Thyroid gland (tissue), 4 donors: ENCODE results near the gene FNTB.

Experiments
- CTCF ChIP-seq, 6 experiments: fragments of 200-600 bp in 3 of 6; fragments of 450-650 bp in 3 of 6; sonication (generic) in 3 of 6; IDR thresholded peaks; one replicate each; pipeline ENCODE4 v1.5.1; 2016 to 2019; ENCODE audit warnings: antibody characterized with exemption in 6 of 6, mild to moderate bottlenecking in 2 of 6, inconsistent platforms in 1 of 6, moderate library complexity in 1 of 6
- POLR2A ChIP-seq, 2 donors: fragments of 450-650 bp; IDR thresholded peaks; one replicate each; pipeline ENCODE4 v1.6.1; 2017; ENCODE audit warnings: antibody characterized with exemption in 2 of 2, mild to moderate bottlenecking in 2 of 2, moderate library complexity in 1 of 2

GRCh38 chr14:65057695-65058094 is 71.0 kb downstream of the FNTB start:
- TF ChIP-seq CTCF (IDR thresholded peaks at IDR 0.05) = no peak
- TF ChIP-seq POLR2A (IDR thresholded peaks at IDR 0.05) = no peak
